ENCODE results near the gene TANC1. TPM values are rescaled to one million over a fixed set of nuclear protein-coding genes. Genes with fewer than 3 reads are reported as not detected.

The TANC1 gene
- total and polyA plus RNA-seq, 2 experiments from 2014 or later = 2.8 to 9.5 TPM

- peaks cover 23% of the 10 kb centered on the region for H3K36me3 Mint-ChIP-seq (ENCODE audit: low read depth)
- DNase-seq (ENCODE audit: low spot score) = no peak
- H3K4me3 Mint-ChIP-seq = no peak overlapping the region
- H3K27me3 ChIP-seq (ENCODE audit: insufficient read depth) = no peaks in the 10 kb centered on the region
- H4K20me1 ChIP-seq (replicated peaks; ENCODE audit: insufficient read depth) = no peaks in the 10 kb centered on the region
- H3K4me1 ChIP-seq (ENCODE audit: insufficient read depth) = no peaks in the 10 kb centered on the region
- no peak overlapping the region; the same call in 1 of the 2 replicates for H3K27ac ChIP-seq (ENCODE audit: low read depth)
- 0 out of 2 replicates have a peak, but pooled peaks cover 5% of the 10 kb centered on the region for H3K36me3 ChIP-seq (ENCODE audit: insufficient read depth)
- no peaks in the 10 kb centered on the region for H3K4me1 Mint-ChIP-seq
- no peak overlapping the region for H3K4me2 ChIP-seq
- H3F3A ChIP-seq (replicated peaks; ENCODE audit: low read depth) = no peaks in the 10 kb centered on the region
- H3K79me2 ChIP-seq (replicated peaks; ENCODE audit: insufficient read depth) = no peaks in the 10 kb centered on the region
- ATAC-seq = no peak
- no peak overlapping the region for H3K4me3 ChIP-seq
- TF ChIP-seq NANOG (IDR thresholded peaks at IDR 0.05; ENCODE audit: borderline replicate concordance) (no peak), EZH2 (IDR thresholded peaks at IDR 0.05; ENCODE audit: low read depth, unreplicated experiment) (no peak), JUNB (IDR thresholded peaks at IDR 0.05; ENCODE audit: unreplicated experiment) (no peak), POLR2AphosphoS5 (IDR thresholded peaks at IDR 0.05; ENCODE audit: low read depth) (no peak), ZNF114 (CRISPR knock-in tag; IDR thresholded peaks at IDR 0.05) (no peak), CTCF (conservative IDR thresholded peaks at IDR 0.05; ENCODE audit: low read depth in 2 of 2) (no peak), ZNF462 (CRISPR knock-in tag; IDR thresholded peaks at IDR 0.05) (no peak), ZNF331 (CRISPR knock-in tag; IDR thresholded peaks at IDR 0.05; ENCODE audit: low read depth) (no peak), CREB1 (CRISPR knock-in tag; IDR thresholded peaks at IDR 0.05; ENCODE audit: low read depth) (no peak), REST (IDR thresholded peaks at IDR 0.05; ENCODE audit: unreplicated experiment) (no peak), ETS1 (IDR thresholded peaks at IDR 0.05) (no peak), EZH2phosphoT487 (IDR thresholded peaks at IDR 0.05; ENCODE audit: unreplicated experiment) (no peak), STAT1 (IDR thresholded peaks at IDR 0.05; ENCODE audit: unreplicated experiment) (no peak)
- H3K9me3 Mint-ChIP-seq = peaks cover 21% of the 10 kb centered on the region
- H3K27ac Mint-ChIP-seq = no peak overlapping the region
- peaks cover 7% of the 10 kb centered on the region for H3K27me3 Mint-ChIP-seq (ENCODE audit: insufficient read depth, low read depth, poor library complexity)
- no peak overlapping the region for H2AFZ ChIP-seq
- H3K9me2 ChIP-seq (ENCODE audit: insufficient read depth) = no peaks in the 10 kb centered on the region
These were observed 34.1 kb downstream of the TANC1 start for GRCh38 chr2:159002462-159003111.
